SK-N-SH treated with all-trans-retinoic acid at 6 μM for 48 hours (cell line): ENCODE measurements around the gene NRGN.

Experiments used
- ARNTL ChIP-seq: fragments of 450-650 bp; formaldehyde crosslinking; IDR thresholded peaks from 2 replicates; pipeline ENCODE4 v1.5.0; 2020; ENCODE audit warnings: low read depth, mild to moderate bottlenecking, moderate library complexity, borderline replicate concordance
- CSDC2 ChIP-seq: fragments of 250-450 bp; sonication (Bioruptor Pico); IDR thresholded peaks from 2 replicates; pipeline ENCODE4 v1.5.0; 2020; ENCODE audit warnings: mild to moderate bottlenecking, moderate library complexity
- GLIS3 ChIP-seq: fragments of 250-450 bp; sonication (Bioruptor Pico); IDR thresholded peaks from 2 replicates; pipeline ENCODE4 v1.5.0; 2020; ENCODE audit warnings: mild to moderate bottlenecking, moderate library complexity
- OSR1 ChIP-seq: fragments of 250-450 bp; sonication (Bioruptor Pico); IDR thresholded peaks from 2 replicates; pipeline ENCODE4 v1.8.0; 2022; ENCODE audit warnings: moderate library complexity, mild to moderate bottlenecking, inconsistent platforms
- SNAI2 ChIP-seq: fragments of 250-450 bp; sonication (Bioruptor Pico); IDR thresholded peaks from 2 replicates; pipeline ENCODE4 v1.5.0; 2020; ENCODE audit warnings: mild to moderate bottlenecking, moderate library complexity
- TCF4 ChIP-seq: fragments of 250-450 bp; sonication (Bioruptor Pico); IDR thresholded peaks from 2 replicates; pipeline ENCODE4 v1.8.0; 2021; ENCODE audit warnings: mild to moderate bottlenecking, moderate library complexity, borderline replicate concordance
- TOX ChIP-seq: fragments of 250-450 bp; sonication (Bioruptor Pico); IDR thresholded peaks from 2 replicates; pipeline ENCODE4 v1.8.0; 2021; ENCODE audit warnings: mild to moderate bottlenecking, moderate library complexity, borderline replicate concordance
- ZFP3 ChIP-seq: fragments of 250-450 bp; sonication (Bioruptor Pico); IDR thresholded peaks from 2 replicates; pipeline ENCODE4 v1.5.0; 2020; ENCODE audit warnings: mild to moderate bottlenecking, moderate library complexity
- ZFP30 ChIP-seq: fragments of 450-650 bp; formaldehyde crosslinking; IDR thresholded peaks from 2 replicates; pipeline ENCODE4 v1.5.0; 2022; ENCODE audit warnings: mild to moderate bottlenecking, moderate library complexity
- ZNF70 ChIP-seq: fragments of 450-650 bp; formaldehyde crosslinking; IDR thresholded peaks from 2 replicates; pipeline ENCODE4 v1.5.0; 2020; ENCODE audit warnings: mild to moderate bottlenecking, moderate library complexity
- ZNF8 ChIP-seq: fragments of 450-650 bp; formaldehyde crosslinking; IDR thresholded peaks from 2 replicates; pipeline ENCODE4 v1.5.0; 2020; ENCODE audit warnings: mild to moderate bottlenecking, moderate library complexity
- TF ChIP-seq, protein P1 (sequence below): fragments of 250-450 bp; sonication (Bioruptor Pico); IDR thresholded peaks from 2 replicates; pipeline ENCODE4 v1.8.0; 2020; ENCODE audit warnings: mild to moderate bottlenecking, moderate library complexity, borderline replicate concordance
- TF ChIP-seq, protein P2 (sequence below): fragments of 250-450 bp; sonication (Bioruptor Pico); IDR thresholded peaks from 2 replicates; pipeline ENCODE4 v1.8.0; 2021; ENCODE audit warnings: low read depth, mild to moderate bottlenecking, moderate library complexity, borderline replicate concordance
- TF ChIP-seq, protein P3 (sequence below): fragments of 250-450 bp; sonication (Bioruptor Pico); IDR thresholded peaks from 2 replicates; pipeline ENCODE4 v1.5.1; 2020; ENCODE audit warnings: low read depth, mild to moderate bottlenecking, moderate library complexity

- TF ChIP-seq ZFP3 (CRISPR knock-in tag) (no peak), ARNTL (no peak), TOX (CRISPR knock-in tag) (no peak), ZFP30 (CRISPR knock-in tag) (no peak), ZNF70 (CRISPR knock-in tag) (no peak), TCF4 (CRISPR knock-in tag) (no peak), OSR1 (CRISPR knock-in tag) (no peak), CSDC2 (CRISPR knock-in tag) (no peak), SNAI2 (CRISPR knock-in tag) (no peak), ZNF8 (CRISPR knock-in tag) (no peak), GLIS3 (no peak)
- TF ChIP-seq, protein P1, sequence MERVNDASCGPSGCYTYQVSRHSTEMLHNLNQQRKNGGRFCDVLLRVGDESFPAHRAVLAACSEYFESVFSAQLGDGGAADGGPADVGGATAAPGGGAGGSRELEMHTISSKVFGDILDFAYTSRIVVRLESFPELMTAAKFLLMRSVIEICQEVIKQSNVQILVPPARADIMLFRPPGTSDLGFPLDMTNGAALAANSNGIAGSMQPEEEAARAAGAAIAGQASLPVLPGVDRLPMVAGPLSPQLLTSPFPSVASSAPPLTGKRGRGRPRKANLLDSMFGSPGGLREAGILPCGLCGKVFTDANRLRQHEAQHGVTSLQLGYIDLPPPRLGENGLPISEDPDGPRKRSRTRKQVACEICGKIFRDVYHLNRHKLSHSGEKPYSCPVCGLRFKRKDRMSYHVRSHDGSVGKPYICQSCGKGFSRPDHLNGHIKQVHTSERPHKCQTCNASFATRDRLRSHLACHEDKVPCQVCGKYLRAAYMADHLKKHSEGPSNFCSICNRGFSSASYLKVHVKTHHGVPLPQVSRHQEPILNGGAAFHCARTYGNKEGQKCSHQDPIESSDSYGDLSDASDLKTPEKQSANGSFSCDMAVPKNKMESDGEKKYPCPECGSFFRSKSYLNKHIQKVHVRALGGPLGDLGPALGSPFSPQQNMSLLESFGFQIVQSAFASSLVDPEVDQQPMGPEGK = no peak
- TF ChIP-seq, protein P2, sequence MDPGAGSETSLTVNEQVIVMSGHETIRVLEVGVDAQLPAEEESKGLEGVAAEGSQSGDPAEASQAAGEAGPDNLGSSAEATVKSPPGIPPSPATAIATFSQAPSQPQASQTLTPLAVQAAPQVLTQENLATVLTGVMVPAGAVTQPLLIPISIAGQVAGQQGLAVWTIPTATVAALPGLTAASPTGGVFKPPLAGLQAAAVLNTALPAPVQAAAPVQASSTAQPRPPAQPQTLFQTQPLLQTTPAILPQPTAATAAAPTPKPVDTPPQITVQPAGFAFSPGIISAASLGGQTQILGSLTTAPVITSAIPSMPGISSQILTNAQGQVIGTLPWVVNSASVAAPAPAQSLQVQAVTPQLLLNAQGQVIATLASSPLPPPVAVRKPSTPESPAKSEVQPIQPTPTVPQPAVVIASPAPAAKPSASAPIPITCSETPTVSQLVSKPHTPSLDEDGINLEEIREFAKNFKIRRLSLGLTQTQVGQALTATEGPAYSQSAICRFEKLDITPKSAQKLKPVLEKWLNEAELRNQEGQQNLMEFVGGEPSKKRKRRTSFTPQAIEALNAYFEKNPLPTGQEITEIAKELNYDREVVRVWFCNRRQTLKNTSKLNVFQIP (CRISPR knock-in tag) = no peak
- TF ChIP-seq, protein P3, sequence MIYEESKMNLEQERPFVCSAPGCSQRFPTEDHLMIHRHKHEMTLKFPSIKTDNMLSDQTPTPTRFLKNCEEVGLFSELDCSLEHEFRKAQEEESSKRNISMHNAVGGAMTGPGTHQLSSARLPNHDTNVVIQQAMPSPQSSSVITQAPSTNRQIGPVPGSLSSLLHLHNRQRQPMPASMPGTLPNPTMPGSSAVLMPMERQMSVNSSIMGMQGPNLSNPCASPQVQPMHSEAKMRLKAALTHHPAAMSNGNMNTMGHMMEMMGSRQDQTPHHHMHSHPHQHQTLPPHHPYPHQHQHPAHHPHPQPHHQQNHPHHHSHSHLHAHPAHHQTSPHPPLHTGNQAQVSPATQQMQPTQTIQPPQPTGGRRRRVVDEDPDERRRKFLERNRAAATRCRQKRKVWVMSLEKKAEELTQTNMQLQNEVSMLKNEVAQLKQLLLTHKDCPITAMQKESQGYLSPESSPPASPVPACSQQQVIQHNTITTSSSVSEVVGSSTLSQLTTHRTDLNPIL (CRISPR knock-in tag) = no peak
Observed at GRCh38 chr11:124742555-124742954, 2.8 kb downstream of the NRGN start.
